NCI-H1105 (cell line): Measurements from ENCODE around the gene DPPA5.
"Not testable (repeated sequence)": the region's sequence is repeated elsewhere in the genome, so short reads cannot be mapped to it uniquely, and the experiment has no call there.

ENCODE experiments used
- DNase-seq: peaks from one replicate; lab custom pipeline; 2025; lab: John Stamatoyannopoulos, UW

Gene DPPA5

GRCh38 chr6:73364121-73364520 lies 10.0 kb upstream of the DPPA5 start:
- DNase-seq, result no peak

- no peak for DNase-seq
These were observed 9.4 kb upstream of the DPPA5 start for GRCh38 chr6:73363537-73363875.

- DNase-seq, result no peak
These were observed 8.9 kb upstream of the DPPA5 start for GRCh38 chr6:73362869-73363536.

GRCh38 chr6:73362358-73362757 lies 8.3 kb upstream of the DPPA5 start, which contains the start of gene KHDC3L:
Gene KHDC3L (plus strand): TSS chr6:73362658. CDS start chr6:73362730, 72 bp downstream.
- no peak for DNase-seq

DNA sequence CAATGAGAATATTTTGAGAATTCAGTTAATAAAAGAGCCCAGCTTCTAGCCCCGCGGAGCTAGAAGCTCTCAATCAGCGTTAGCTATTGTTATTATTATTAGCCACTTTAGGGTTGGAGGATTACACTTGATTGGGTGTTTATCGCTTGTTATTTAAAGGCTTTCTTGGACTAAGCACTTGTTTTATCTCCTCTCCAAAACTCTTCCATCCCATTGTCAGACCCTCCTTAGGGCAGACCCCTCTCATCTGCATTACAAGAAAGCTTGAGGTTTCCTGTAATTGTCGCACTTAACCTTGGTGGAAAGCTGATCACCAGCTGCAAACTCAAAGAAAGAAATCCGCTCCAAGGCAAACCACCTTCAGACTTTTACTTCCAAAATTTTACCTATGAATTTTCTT lies 4.8 kb downstream of the DPPA5 start:
- DNase-seq, result no peak

DNA sequence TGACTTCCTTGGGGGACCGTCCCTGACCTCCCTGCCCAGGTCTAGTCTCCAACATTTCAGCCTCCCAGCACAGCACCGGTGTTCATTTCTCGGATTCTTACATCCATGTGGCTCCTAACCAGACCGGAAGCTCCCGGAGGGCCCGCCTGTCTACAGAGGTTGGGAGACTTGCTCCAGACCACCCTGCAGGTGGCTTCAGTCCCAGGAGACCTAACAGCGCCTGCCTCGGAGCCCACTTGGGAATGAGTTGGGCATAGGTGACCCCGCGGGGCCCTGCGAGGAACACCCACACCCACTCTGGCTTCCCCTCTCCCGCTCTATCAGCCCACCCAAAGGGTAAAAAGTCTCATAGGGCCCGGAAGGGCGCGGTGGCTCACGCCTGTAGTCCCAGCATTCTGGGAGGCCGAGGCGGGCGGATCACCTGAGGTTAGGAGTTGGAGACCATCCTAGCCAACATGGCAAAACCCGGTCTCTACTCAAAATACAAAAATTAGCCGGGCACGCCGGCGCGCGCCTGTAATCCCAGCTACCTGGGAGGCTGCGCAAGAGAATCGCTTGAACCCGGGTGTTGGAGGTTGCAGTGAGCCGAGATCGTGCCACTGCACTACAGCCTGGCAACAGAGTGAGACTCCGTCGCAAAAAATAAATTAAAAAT lies 5.4 kb downstream of the DPPA5 start:
- no peak for DNase-seq

DNA sequence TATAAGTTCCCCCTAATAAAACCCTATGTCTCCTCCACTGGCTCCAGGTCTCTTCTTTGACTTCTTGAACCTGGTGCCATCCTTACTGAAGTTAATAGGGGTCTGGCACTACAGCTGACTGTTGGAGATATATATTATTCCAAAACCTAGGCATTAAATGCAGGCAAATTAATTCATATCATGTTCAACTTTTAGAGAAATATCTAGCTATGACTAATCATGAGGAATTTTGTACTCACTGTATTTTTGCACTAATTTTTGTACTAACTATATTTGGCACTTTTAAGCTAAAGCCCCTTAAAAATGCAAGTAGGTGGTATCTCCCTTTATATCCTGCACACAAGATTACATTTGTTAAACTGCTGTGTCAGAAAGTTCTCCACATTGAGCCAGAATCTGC lies 10.9 kb downstream of the DPPA5 start:
- no peak for DNase-seq

- no peak for DNase-seq
These were observed 11.9 kb downstream of the DPPA5 start for GRCh38 chr6:73342174-73342573.

- no peak for DNase-seq
These were observed 12.7 kb downstream of the DPPA5 start for GRCh38 chr6:73341335-73341734.

- no peak for DNase-seq
These were observed 14.0 kb downstream of the DPPA5 start for GRCh38 chr6:73340048-73340447.

DNA sequence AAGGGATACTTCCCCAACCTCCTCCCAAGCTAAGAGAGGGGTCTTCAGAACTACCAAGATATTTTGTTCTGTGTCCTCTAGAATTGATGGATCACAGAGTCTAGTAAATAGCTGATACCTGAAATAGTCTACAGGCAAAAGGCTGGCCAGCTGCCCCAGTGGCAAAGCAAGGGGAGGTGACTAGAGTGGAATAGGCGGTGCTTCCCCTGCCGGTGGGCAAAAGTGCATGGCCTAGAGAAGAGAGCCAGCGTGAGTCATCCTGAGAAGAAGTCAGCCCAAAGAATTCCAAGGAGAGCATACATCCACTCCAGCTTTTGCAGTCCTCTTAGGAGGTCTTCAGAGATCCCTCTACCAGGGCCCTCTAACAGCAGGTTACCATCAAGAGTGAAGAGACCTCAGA lies 14.7 kb downstream of the DPPA5 start:
- no peak for DNase-seq

- DNase-seq, result no peak
These were observed 24.9 kb downstream of the DPPA5 start for GRCh38 chr6:73329201-73329600.

GRCh38 chr6:73328790-73329189 lies 25.3 kb downstream of the DPPA5 start:
- no peak for DNase-seq

- no peak for DNase-seq
These were observed 28.4 kb downstream of the DPPA5 start for GRCh38 chr6:73325656-73326055.

DNA sequence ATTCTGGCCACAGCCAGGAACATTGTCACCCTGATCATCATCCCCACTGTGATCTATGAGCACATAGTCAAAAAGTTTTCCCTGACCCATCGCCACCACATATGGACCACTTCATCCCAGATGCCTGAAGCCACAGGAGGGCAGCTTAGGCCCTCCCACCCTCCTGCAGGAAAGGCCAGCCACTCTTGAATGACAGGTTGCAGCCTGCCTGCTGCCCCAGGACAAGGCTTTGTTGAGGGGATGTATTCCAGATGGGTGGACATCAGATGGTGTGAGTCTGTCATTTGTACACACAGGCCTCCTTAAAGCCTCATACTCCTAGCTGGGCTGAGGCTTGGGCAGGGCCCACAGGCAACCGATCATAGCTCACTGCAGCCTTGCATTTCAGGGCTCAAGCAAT lies 30.8 kb downstream of the DPPA5 start:
- no peak for DNase-seq

DNA sequence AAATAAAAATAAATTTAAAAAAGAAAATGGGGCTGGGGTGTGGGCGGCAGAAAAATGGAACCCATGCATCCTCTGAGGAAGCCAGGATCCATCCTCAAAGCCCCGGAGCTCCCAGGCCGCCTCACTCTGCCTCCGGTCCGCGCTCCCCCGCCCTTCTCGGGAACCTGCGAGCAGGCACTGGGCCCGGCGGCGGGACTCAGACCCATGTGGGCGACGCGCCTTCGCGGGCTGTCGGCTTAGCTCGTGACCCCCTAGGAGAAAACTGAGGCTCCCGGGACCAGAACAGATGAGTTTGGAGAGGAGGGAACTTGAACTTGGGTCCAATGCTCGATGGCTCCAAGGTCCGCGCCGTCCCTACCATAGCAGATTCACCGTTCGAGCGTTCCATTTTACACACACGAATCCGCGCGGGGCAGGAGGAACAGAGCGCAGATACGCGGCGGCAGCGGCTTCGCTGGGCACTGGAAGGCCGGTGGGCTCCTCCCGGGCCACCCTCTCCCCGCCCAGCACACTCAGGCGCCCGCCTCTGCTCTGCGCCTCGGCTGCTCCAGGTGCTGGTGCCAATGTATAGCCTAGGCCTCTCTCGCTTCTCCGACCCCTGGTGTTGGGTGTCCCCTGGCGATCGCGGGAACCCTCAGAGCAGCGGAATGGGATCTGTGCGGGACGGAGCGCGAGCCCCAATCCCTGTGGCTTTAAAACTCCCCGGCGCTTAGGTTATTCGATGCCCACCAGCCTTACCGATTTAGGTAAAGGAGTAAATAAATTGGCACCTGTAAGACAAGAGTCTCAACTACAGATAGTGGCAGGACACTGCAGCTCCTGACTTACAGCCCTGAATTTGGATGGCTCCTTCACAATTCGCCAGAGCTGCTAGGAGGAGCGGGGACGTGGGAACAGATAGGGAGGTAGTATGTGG lies 39.2 kb downstream of the DPPA5 start:
- DNase-seq, result no peak

GRCh38 chr6:73310503-73310845 lies 43.6 kb downstream of the DPPA5 start:
- not testable (repeated sequence) for DNase-seq

- DNase-seq, result no peak
These were observed 44.1 kb downstream of the DPPA5 start for GRCh38 chr6:73309785-73310502.

DNA sequence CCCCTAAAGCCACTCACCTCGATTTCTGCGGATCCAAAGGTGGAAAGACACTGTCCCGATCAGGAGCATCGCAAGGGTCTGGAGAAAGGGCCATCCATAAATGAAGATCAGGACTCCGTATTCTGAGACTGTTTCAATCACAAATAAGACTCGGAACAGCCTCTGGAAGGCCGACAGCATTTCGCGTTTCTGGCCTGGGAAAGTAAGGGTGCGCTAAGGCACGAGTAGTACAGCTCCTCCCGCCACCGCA lies 44.6 kb downstream of the DPPA5 start:
- no peak for DNase-seq

GRCh38 chr6:73308712-73309534 lies 45.2 kb downstream of the DPPA5 start:
- no peak for DNase-seq

DNA sequence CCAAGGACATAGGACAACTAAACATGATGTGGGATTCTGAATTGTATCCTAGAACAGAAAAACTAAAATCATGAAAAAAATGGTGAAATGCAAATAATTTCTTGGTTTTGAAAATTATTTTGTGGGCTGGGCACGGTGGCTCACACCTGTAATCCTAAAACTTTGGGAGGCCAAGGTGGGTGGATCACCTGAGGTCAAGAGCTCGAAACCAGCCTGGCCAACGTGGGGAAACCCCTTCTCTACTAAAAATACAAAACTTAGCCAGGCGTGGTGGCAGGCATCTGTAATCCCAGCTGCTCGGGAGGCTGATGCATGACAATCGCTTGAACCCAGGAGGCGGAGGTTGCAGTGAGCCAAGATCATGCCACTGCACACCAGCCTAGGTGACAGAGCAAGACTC lies 50.3 kb downstream of the DPPA5 start:
- DNase-seq, result not testable (repeated sequence)
